CD4-positive, alpha-beta T cell (primary cell): ENCODE measurements around the gene C2CD5. TPM values are rescaled to one million over a fixed set of nuclear protein-coding genes. Genes with fewer than 3 reads are reported as not detected.

Experiments used
- ATAC-seq: fragments of 200-7000 bp; cut with Tn5 transposase; one replicate; pipeline ENCODE4 v1.10.0; 2022; ENCODE audit warnings: mild to moderate bottlenecking; ENCODE audit not compliant: poor library complexity
- CTCF ChIA-PET: fragments of 350-600 bp; sonication (Branson Sonifier 250); formaldehyde crosslinking; loops from one replicate; lab custom pipeline; 2021; ENCODE audit warnings: antibody characterized with exemption, inconsistent platforms; lab: Charles Lee
- POLR2A ChIA-PET: fragments of 350-600 bp; sonication (Branson Sonifier 250); formaldehyde crosslinking; loops from one replicate; lab custom pipeline; 2021; ENCODE audit warnings: antibody characterized with exemption, inconsistent platforms; lab: Charles Lee
- DNase-seq, 14 experiments: peaks; one replicate each; pipeline ENCODE4 v3.0.0-alpha.2; 2013 to 2020; ENCODE audit warnings: mixed read lengths in 2 of 14
- H3K27ac ChIP-seq, 2 donors: one replicate each; pipeline versions ENCODE4 v1.5.1 to v1.7.0; 2013; ENCODE audit warnings: low read length in 2 of 2, low read depth in 1 of 2, mild to moderate bottlenecking in 1 of 2
- H3K27me3 ChIP-seq, 2 experiments: 1 replicate in 1 of 2; 2 replicates in 1 of 2; pipeline versions ENCODE4 v1.6.1 to v1.7.0; 2013; ENCODE audit warnings: low read length in 2 of 2, control low read depth in 1 of 2, mild to moderate bottlenecking in 1 of 2, moderate library complexity in 1 of 2; ENCODE audit not compliant: insufficient read depth in 2 of 2, control insufficient read depth in 1 of 2
- H3K36me3 ChIP-seq: one replicate; pipeline ENCODE4 v1.6.1; 2013; ENCODE audit warnings: low read length, control low read depth; ENCODE audit not compliant: insufficient read depth
- H3K4me1 ChIP-seq: one replicate; pipeline ENCODE4 v1.6.1; 2013; ENCODE audit warnings: low read length, control low read depth; ENCODE audit not compliant: insufficient read depth
- H3K4me3 ChIP-seq: one replicate; pipeline ENCODE4 v1.5.1; 2013; ENCODE audit warnings: mild to moderate bottlenecking, low read length, moderate library complexity
- H3K9me3 ChIP-seq, 2 experiments: 1 replicate in 1 of 2; 2 replicates in 1 of 2; pipeline versions ENCODE4 v1.6.1 to v1.7.0; 2013; ENCODE audit warnings: low read length in 2 of 2, mild to moderate bottlenecking in 2 of 2, control low read depth in 1 of 2, moderate library complexity in 1 of 2; ENCODE audit not compliant: control insufficient read depth in 1 of 2, insufficient read depth in 1 of 2
- H3K27ac Mint-ChIP-seq: one replicate; pipeline ENCODE4 v1.8.0; 2020; ENCODE audit warnings: mixed read lengths
- H3K27me3 Mint-ChIP-seq: one replicate; pipeline ENCODE4 v1.8.0; 2021; ENCODE audit warnings: mixed read lengths
- H3K36me3 Mint-ChIP-seq: one replicate; pipeline ENCODE4 v1.8.0; 2021; ENCODE audit warnings: low read depth, mixed read lengths
- H3K4me1 Mint-ChIP-seq: one replicate; pipeline ENCODE4 v1.8.0; 2021; ENCODE audit warnings: low read depth, mixed read lengths
- H3K4me3 Mint-ChIP-seq: one replicate; pipeline ENCODE4 v1.8.0; 2020; ENCODE audit warnings: mild to moderate bottlenecking, mixed read lengths
- H3K9me3 Mint-ChIP-seq: one replicate; pipeline ENCODE4 v1.8.0; 2020; ENCODE audit warnings: mixed read lengths
- intact Hi-C, 2 experiments: fragments of 100-400 bp; cut with DNase I in 1 of 2; cut with micrococcal nuclease in 1 of 2; formaldehyde crosslinking; loops; one replicate each; pipeline versions ENCODE4 v1.15.1 to v1.9.0; 2023 to 2025; cut with DNase I, micrococcal nuclease
- total RNA-seq, 174 experiments: library from RNA in 2 of 174; stranded (reverse) in 2 of 174; gene quantifications; one replicate each; pipeline ENCODE4 v1.2.3 and lab custom pipeline; 2021 to 2026
- TF ChIP-seq, protein P1 (sequence below): fragments of 200-600 bp; IDR thresholded peaks from one replicate; pipeline ENCODE4 v1.8.0; 2022; ENCODE audit warnings: antibody characterized with exemption, mild to moderate bottlenecking

The C2CD5 gene
- total RNA-seq, 2 experiments from 2014 or later: 21.8 to 23.2 TPM

DNA sequence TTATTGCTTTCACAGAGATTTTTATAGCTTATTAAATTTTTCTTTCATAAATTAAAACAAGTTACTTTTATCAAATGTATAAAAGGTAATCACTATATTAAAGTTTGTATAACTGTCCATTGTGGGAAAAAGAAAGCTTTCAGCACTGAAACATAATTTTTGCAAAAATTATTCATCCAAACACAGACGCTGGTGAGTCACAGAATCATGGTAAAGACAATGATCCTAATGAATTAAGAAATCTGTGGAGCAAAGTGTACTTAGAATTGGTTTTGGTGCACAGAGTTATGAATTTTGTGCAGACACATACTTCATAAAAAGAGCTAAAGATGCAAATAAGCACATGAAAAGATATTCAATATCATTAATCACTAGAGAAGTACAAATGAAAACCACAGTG is 31.7 kb upstream of the C2CD5 start:
- POLR2A ChIA-PET: no interaction called here

DNA sequence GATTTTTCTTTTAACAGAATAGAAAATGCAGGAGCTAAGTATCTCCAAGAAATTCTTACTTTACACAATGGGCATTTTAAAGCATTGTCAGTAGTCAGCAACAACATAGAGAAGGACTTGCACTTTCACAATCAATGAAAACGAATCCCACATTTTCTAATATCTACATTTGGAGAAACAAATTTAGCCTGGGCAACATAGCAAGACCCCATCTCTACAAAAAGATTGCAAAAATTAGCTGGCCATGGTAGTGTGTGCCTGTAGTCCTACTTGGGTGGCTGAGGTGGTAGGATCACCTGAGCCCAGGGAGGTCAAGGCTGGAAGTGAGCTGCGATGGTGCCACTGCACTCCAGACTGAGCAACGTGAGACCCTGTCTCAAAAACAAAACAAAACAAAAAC is 30.6 kb upstream of the C2CD5 start:
- Histone ChIP-seq H3K4me3 (no peak overlapping the region), H3K9me3 (no peaks in the 10 kb centered on the region), H3K27me3 (no peaks in the 10 kb centered on the region), H3K4me1 (no peaks in the 10 kb centered on the region), H3K27ac (no peak overlapping the region), H3K36me3 (no peaks in the 10 kb centered on the region)
- DNase-seq (no peak), ATAC-seq (no peak)
- intact Hi-C loops: no loop called here
- H3K9me3 Mint-ChIP-seq: no peaks in the 10 kb centered on the region
- ChIA-PET POLR2A (no interaction called here), CTCF (no interaction called here)
- no peaks in the 10 kb centered on the region for H3K4me1 Mint-ChIP-seq
- no peaks in the 10 kb centered on the region for H3K36me3 Mint-ChIP-seq
- no peak overlapping the region for H3K4me3 Mint-ChIP-seq
- TF ChIP-seq, protein P1, sequence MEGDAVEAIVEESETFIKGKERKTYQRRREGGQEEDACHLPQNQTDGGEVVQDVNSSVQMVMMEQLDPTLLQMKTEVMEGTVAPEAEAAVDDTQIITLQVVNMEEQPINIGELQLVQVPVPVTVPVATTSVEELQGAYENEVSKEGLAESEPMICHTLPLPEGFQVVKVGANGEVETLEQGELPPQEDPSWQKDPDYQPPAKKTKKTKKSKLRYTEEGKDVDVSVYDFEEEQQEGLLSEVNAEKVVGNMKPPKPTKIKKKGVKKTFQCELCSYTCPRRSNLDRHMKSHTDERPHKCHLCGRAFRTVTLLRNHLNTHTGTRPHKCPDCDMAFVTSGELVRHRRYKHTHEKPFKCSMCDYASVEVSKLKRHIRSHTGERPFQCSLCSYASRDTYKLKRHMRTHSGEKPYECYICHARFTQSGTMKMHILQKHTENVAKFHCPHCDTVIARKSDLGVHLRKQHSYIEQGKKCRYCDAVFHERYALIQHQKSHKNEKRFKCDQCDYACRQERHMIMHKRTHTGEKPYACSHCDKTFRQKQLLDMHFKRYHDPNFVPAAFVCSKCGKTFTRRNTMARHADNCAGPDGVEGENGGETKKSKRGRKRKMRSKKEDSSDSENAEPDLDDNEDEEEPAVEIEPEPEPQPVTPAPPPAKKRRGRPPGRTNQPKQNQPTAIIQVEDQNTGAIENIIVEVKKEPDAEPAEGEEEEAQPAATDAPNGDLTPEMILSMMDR: no peak
- peaks cover 4% of the 10 kb centered on the region for H3K27me3 Mint-ChIP-seq
- H3K27ac Mint-ChIP-seq: no peak overlapping the region

More for the DNA sequence above, 31.7 kb upstream of the C2CD5 start:
- no peak overlapping the region for H3K4me3 Mint-ChIP-seq
- peaks cover 4% of the 10 kb centered on the region for H3K27me3 Mint-ChIP-seq
- Histone ChIP-seq H3K27ac (no peak overlapping the region), H3K4me3 (no peak overlapping the region), H3K27me3 (no peaks in the 10 kb centered on the region), H3K36me3 (no peaks in the 10 kb centered on the region), H3K9me3 (no peaks in the 10 kb centered on the region), H3K4me1 (no peaks in the 10 kb centered on the region)
- H3K4me1 Mint-ChIP-seq: no peaks in the 10 kb centered on the region
- DNase-seq (no peak), ATAC-seq (no peak)
- TF ChIP-seq, protein P1: no peak
- H3K9me3 Mint-ChIP-seq: no peaks in the 10 kb centered on the region
- no peaks in the 10 kb centered on the region for H3K36me3 Mint-ChIP-seq
- H3K27ac Mint-ChIP-seq: no peak overlapping the region
- CTCF ChIA-PET: no interaction called here
- intact Hi-C loops: no loop called here

DNA sequence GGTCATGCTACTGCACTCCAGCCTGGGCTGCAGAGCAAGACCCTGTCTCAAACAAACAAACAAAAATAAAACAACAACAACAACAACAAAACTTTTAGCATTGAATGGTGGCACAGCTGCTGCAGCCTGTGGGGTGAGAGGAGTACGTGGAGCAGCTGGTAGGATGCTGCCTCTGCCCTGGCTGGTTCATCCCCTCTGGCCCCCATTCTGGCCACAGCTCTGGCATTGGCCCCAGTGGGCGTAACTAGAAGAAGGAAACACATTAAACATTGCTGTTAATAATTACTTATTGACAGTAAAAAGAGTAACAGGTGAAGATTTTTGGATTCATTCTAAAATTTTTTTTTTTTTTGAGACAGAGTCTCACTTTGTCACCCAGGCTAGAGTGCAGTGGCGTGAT is 28.8 kb upstream of the C2CD5 start:
- TF ChIP-seq, protein P1: no peak
- Histone ChIP-seq H3K36me3 (no peaks in the 10 kb centered on the region), H3K27ac (no peak overlapping the region), H3K27me3 (no peaks in the 10 kb centered on the region), H3K4me1 (no peaks in the 10 kb centered on the region), H3K4me3 (no peak overlapping the region), H3K9me3 (no peaks in the 10 kb centered on the region)
- DNase-seq: no peak
- Mint-ChIP-seq H3K27me3 (peaks cover 4% of the 10 kb centered on the region), H3K27ac (no peak overlapping the region), H3K9me3 (no peaks in the 10 kb centered on the region), H3K4me1 (no peaks in the 10 kb centered on the region), H3K4me3 (no peak overlapping the region), H3K36me3 (no peaks in the 10 kb centered on the region)
- ChIA-PET CTCF (no interaction called here), POLR2A (no interaction called here)
- intact Hi-C loops: no loop called here
- ATAC-seq: no peak
